ENCODE measurements around the gene TMC4. TPM values are rescaled to one million over a fixed set of nuclear protein-coding genes. Genes with fewer than 3 reads are reported as not detected.

TMC4 gene
- total and polyA plus RNA-seq, 4 donors: 0.23 to 2.4 (median 1.4) TPM

DNA sequence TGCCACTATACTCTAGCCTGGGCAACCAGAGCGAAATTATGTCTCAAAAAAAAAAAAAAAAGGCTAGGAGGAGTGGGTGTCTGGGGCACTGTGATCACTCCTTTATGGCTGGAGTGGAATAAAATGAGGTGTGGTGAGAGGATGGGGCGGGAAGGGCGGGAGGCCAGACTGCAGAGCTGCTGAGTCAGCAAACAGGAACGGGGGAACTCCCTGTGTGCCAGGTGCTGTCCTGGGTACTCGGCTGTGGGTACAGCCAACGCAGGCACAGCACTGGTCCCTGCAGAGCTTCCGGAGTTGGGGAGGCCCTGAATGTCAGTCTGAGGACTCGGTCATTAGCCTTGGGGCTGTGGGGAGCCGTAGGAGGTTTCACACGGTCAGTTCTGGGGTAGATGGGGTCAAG is 51.7 kb downstream of the TMC4 start:
- no peak overlapping the region for H3K4me3 ChIP-seq (ENCODE audit: low read depth in 1 of 3, low read length in 3 of 3)
- H3K36me3 ChIP-seq (ENCODE audit: control insufficient read depth in 4 of 4, insufficient read depth in 3 of 4, low read depth in 1 of 4, low read length in 3 of 4): peaks cover 13 to 71% (median 29%) of the 10 kb centered on the region in 4 donors
- DNase-seq (ENCODE audit: low spot score): no peak
- no peaks in the 10 kb centered on the region for H3K9me3 ChIP-seq (ENCODE audit: control insufficient read depth in 4 of 4, low read length in 3 of 4)
- no peaks in the 10 kb centered on the region for H3K27me3 ChIP-seq (ENCODE audit: control insufficient read depth in 4 of 4, insufficient read depth in 4 of 4, low read length in 3 of 4)
- no peak for TF ChIP-seq TAF1 (conservative IDR thresholded peaks at IDR 0.05)
- TF ChIP-seq YY1 (IDR thresholded peaks at IDR 0.05): no peak
- no peak for TF ChIP-seq REST (IDR thresholded peaks at IDR 0.05)
- no peak for TF ChIP-seq RXRA (IDR thresholded peaks at IDR 0.05)
- H3K27ac ChIP-seq (ENCODE audit: low read depth in 1 of 2, low read length in 2 of 2): no peak overlapping the region
- peaks cover 0 to 5% (median 5%) of the 10 kb centered on the region in 4 donors for H3K4me1 ChIP-seq (ENCODE audit: control insufficient read depth in 4 of 4, insufficient read depth in 4 of 4, low read length in 3 of 4)
- 93% methylated on average over 10 of the region's 10 CpGs for WGBS
- no peak overlapping the region for H3K9ac ChIP-seq (ENCODE audit: low read depth in 1 of 2, low read length in 2 of 2)

DNA sequence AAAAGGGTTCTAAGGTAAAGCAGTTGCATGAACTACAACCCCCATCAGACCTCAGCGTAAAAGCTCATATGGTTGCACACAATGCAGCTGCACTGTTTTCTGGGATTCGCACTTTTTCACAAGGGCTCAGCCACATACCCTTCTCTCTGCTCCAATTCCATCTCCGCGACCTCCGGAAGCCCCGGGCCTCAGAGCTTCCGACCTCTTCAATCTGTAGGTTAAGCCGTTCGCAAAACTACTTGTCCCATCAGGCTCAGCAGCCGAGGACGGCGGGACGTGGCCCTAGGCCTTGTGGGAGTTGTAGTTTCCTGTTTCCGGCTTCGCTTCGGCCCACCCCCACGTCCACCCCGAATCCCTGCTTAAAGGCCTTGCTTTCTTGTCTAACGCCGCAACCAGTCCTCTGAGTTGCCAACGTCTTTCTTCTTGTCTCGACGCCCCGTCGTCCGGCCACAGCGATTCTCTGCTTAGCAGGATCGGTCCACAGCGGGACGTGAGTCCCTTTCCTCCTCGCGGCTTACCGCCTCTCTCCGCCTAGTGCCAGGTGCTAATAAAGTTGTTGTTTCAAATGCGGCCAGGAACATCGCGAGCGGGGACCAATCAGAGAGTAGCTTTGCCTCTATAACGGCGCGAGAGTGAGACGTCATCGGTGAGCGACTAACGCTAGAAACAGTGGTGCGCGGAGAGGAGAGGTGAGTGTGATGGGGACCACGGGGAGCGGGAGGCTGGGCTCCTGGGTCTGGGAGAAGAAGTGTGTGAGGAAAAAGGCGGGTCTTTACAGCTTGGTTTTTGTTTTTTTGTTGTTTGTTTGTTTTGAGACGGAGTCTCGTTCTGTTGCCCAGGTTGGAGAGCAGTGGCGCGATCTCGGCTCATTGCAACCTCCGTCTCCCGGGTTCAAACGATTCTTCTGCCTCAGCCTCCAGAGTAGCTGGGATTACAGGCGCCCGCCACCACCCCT is 57.6 kb downstream of the TMC4 start, which contains the start of the genes PRPF31 and TFPT:
Gene PRPF31, plus strand, starts transcription at position 646 of the 955 bp plus-strand sequence. CDS start 2,525 bp downstream, outside the sequence.
Gene TFPT, minus strand, starts transcription at position 549 of the 955 bp plus-strand sequence. Its CDS starts 388 bp downstream, at position 161.
- under 1% methylated on average over 60 of the region's 60 CpGs for WGBS
- DNase-seq (ENCODE audit: low spot score): peak; percentile 95
- no peak for TF ChIP-seq RAD21 (IDR thresholded peaks at IDR 0.05)
- no peak for TF ChIP-seq TAF1 (conservative IDR thresholded peaks at IDR 0.05)
- TF ChIP-seq FOXA2 (IDR thresholded peaks at IDR 0.05): peak; percentile 60
- peak; percentile 82 for TF ChIP-seq FOXA1 (IDR thresholded peaks at IDR 0.05)
- TF ChIP-seq CTCF (IDR thresholded peaks at IDR 0.05; ENCODE audit: low read depth, low read length, missing input control): no peak
- peak in 1 of 2 donors; percentile 42 for TF ChIP-seq JUND (IDR thresholded peaks at IDR 0.05)
- TF ChIP-seq HNF4G (IDR thresholded peaks at IDR 0.05): no peak
- TF ChIP-seq REST (IDR thresholded peaks at IDR 0.05): peak; percentile 69
- peak; percentile 65 to 90 for TF ChIP-seq GABPA (IDR thresholded peaks at IDR 0.05 in 1 of 2, conservative IDR thresholded peaks at IDR 0.05 in 1 of 2)
- TF ChIP-seq ZBTB33 (IDR thresholded peaks at IDR 0.05): peak; percentile 98
- peak; percentile 51 to 60 for TF ChIP-seq RXRA (IDR thresholded peaks at IDR 0.05)
- TF ChIP-seq HNF4A (conservative IDR thresholded peaks at IDR 0.05): peak in 1 of 2 donors; percentile 25
- TF ChIP-seq ATF3 (IDR thresholded peaks at IDR 0.05): peak; percentile 57
- TF ChIP-seq YY1 (IDR thresholded peaks at IDR 0.05): peak; percentile 97
- peak; percentile 60 for TF ChIP-seq NR2F2 (IDR thresholded peaks at IDR 0.05)
- peak; percentile 96 for TF ChIP-seq SP1 (IDR thresholded peaks at IDR 0.05)
- peak in 1 of 2 donors; percentile 90 for TF ChIP-seq EGR1 (IDR thresholded peaks at IDR 0.05; ENCODE audit: low read depth in 2 of 2)
- TF ChIP-seq, protein P1, sequence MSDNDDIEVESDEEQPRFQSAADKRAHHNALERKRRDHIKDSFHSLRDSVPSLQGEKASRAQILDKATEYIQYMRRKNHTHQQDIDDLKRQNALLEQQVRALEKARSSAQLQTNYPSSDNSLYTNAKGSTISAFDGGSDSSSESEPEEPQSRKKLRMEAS (IDR thresholded peaks at IDR 0.05): peak; percentile 93
- H3K4me3 ChIP-seq (ENCODE audit: low read depth in 1 of 3, low read length in 3 of 3): peak within 1 kb of the TSS; percentile 62 to 98 (median 94)
- peaks cover 2 to 25% (median 9%) of the 10 kb centered on the region in 4 donors for H3K36me3 ChIP-seq (ENCODE audit: control insufficient read depth in 4 of 4, insufficient read depth in 3 of 4, low read depth in 1 of 4, low read length in 3 of 4)
- peaks cover 3 to 20% (median 17%) of the 10 kb centered on the region in 4 donors for H3K4me1 ChIP-seq (ENCODE audit: control insufficient read depth in 4 of 4, insufficient read depth in 4 of 4, low read length in 3 of 4)
- no peaks in the 10 kb centered on the region for H3K27me3 ChIP-seq (ENCODE audit: control insufficient read depth in 4 of 4, insufficient read depth in 4 of 4, low read length in 3 of 4)
- H3K9ac ChIP-seq (ENCODE audit: low read depth in 1 of 2, low read length in 2 of 2): peak within 1 kb of the TSS; percentile 68 to 69
- peak within 1 kb of the TSS; percentile 87 to 90 for H3K27ac ChIP-seq (ENCODE audit: low read depth in 1 of 2, low read length in 2 of 2)
- no peaks in the 10 kb centered on the region for H3K9me3 ChIP-seq (ENCODE audit: control insufficient read depth in 4 of 4, low read length in 3 of 4)
